MM.1S (cell line): Measurements from ENCODE around the gene ETV3L.

Experiments used
- DNase-seq: peaks from one replicate; pipeline ENCODE4 v3.0.0-alpha.2; 2015
- H2AFZ ChIP-seq: fragments of 300-600 bp; sonication (generic); 2 replicates; pipeline ENCODE4 v1.6.0; 2016; ENCODE audit warnings: antibody characterized with exemption, low read length
- H3F3A ChIP-seq: fragments of 300-600 bp; sonication (generic); 2 replicates; pipeline ENCODE4 v1.6.1; 2016; ENCODE audit warnings: mild to moderate bottlenecking, antibody characterized with exemption, low read length, moderate library complexity, mixed read lengths; ENCODE audit not compliant: insufficient read depth
- H3K27ac ChIP-seq: fragments of 300-600 bp; sonication (generic); 2 replicates; pipeline ENCODE4 v1.5.1; 2016; ENCODE audit warnings: mild to moderate bottlenecking, low read length
- H3K27me3 ChIP-seq: fragments of 300-600 bp; sonication (generic); replicated peaks from 2 replicates; pipeline ENCODE4 v1.6.0; 2016; ENCODE audit warnings: low read length; ENCODE audit not compliant: insufficient read depth
- H3K36me3 ChIP-seq: fragments of 300-600 bp; sonication (generic); replicated peaks from 2 replicates; pipeline ENCODE4 v1.6.1; 2016; ENCODE audit warnings: mild to moderate bottlenecking, low read length, mixed read lengths; ENCODE audit not compliant: insufficient read depth
- H3K4me1 ChIP-seq: fragments of 300-600 bp; sonication (generic); 2 replicates; pipeline ENCODE4 v1.6.1; 2016; ENCODE audit warnings: low read length, mixed read lengths
- H3K4me2 ChIP-seq: fragments of 300-600 bp; sonication (generic); 2 replicates; pipeline ENCODE4 v1.6.0; 2016; ENCODE audit warnings: low read depth, low read length
- H3K4me3 ChIP-seq: fragments of 300-600 bp; sonication (generic); 2 replicates; pipeline ENCODE4 v1.5.1; 2016; ENCODE audit warnings: low read length, mixed read lengths
- H3K79me2 ChIP-seq: fragments of 300-600 bp; sonication (generic); 2 replicates; pipeline ENCODE4 v1.6.1; 2016; ENCODE audit warnings: mixed run types, low read length, mixed read lengths
- H3K9ac ChIP-seq: fragments of 300-600 bp; sonication (generic); 2 replicates; pipeline ENCODE4 v1.6.1; 2016; ENCODE audit warnings: low read length, mixed read lengths
- H3K9me2 ChIP-seq: fragments of 300-600 bp; sonication (generic); replicated peaks from 2 replicates; pipeline ENCODE4 v1.6.1; 2016; ENCODE audit warnings: mild to moderate bottlenecking, low read length, mixed read lengths; ENCODE audit not compliant: insufficient read depth
- H3K9me3 ChIP-seq: fragments of 300-600 bp; sonication (generic); replicated peaks from 2 replicates; pipeline ENCODE4 v1.6.1; 2016; ENCODE audit warnings: mild to moderate bottlenecking, low read length, mixed read lengths; ENCODE audit not compliant: insufficient read depth
- H4K20me1 ChIP-seq: fragments of 300-600 bp; sonication (generic); 2 replicates; pipeline ENCODE4 v1.6.1; 2016; ENCODE audit warnings: mild to moderate bottlenecking, low read length, moderate library complexity, mixed read lengths; ENCODE audit not compliant: insufficient read depth
- EZH2 ChIP-seq: fragments of 300-600 bp; sonication (generic); optimal IDR thresholded peaks from 2 replicates; pipeline ENCODE3; 2017; ENCODE audit warnings: low read depth, mild to moderate bottlenecking, antibody characterized with exemption, low read length, mixed read lengths
- EZH2phosphoT487 ChIP-seq: fragments of 300-600 bp; sonication (generic); IDR thresholded peaks from 2 replicates; pipeline ENCODE4 v1.6.1; 2018; ENCODE audit warnings: antibody characterized with exemption, low read length
- TF ChIP-seq, protein P1 (sequence below): fragments of 300-600 bp; sonication (generic); IDR thresholded peaks from 2 replicates; pipeline ENCODE4 v1.5.1; 2016; ENCODE audit warnings: antibody characterized with exemption, low read length, mixed read lengths

Gene ETV3L

DNA sequence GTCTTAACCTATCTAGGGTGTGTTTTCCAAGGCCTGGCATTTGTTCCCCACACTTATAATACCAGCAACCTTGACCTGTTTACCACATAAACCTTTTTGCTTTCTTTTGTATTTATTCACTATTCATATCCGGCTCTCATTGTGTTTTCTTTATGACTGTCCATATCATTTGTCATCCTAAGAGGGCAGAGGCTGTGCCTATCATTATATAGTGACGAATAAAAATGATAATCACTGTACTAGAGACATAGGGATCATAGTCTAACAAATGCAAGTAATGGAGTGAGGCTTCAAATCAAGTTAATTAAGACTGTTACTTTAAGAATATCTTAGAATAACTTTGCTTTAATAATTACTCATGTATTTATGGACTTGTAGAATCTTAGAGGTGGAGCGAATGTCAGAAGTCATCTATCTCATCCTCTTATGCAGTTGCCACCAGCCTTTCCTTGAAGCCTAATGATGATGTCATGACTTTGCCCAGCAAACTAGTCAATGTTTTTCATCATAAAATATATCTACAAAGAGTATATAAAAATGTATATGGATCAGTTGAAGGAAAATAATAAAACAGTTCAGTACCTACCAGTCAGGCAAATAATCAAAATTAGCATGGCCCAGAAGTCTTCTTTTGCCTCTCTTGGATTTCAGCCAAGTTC is 43.3 kb upstream of the ETV3L start:
- Histone ChIP-seq H4K20me1 (no peaks in the 10 kb centered on the region), H3K27ac (no peak overlapping the region), H3K9me2 (no peaks in the 10 kb centered on the region), H3K79me2 (peaks cover 1% of the 10 kb centered on the region), H2AFZ (no peak overlapping the region), H3K27me3 (peaks cover 8% of the 10 kb centered on the region; the same call in 1 of the 2 replicates), H3K9ac (no peak overlapping the region), H3K36me3 (no peaks in the 10 kb centered on the region), H3K4me2 (no peak overlapping the region), H3F3A (peaks cover 14% of the 10 kb centered on the region), H3K4me3 (no peak overlapping the region), H3K4me1 (peaks cover 7% of the 10 kb centered on the region), H3K9me3 (no peaks in the 10 kb centered on the region)
- TF ChIP-seq EZH2phosphoT487 (no peak), EZH2 (no peak)
- TF ChIP-seq, protein P1, sequence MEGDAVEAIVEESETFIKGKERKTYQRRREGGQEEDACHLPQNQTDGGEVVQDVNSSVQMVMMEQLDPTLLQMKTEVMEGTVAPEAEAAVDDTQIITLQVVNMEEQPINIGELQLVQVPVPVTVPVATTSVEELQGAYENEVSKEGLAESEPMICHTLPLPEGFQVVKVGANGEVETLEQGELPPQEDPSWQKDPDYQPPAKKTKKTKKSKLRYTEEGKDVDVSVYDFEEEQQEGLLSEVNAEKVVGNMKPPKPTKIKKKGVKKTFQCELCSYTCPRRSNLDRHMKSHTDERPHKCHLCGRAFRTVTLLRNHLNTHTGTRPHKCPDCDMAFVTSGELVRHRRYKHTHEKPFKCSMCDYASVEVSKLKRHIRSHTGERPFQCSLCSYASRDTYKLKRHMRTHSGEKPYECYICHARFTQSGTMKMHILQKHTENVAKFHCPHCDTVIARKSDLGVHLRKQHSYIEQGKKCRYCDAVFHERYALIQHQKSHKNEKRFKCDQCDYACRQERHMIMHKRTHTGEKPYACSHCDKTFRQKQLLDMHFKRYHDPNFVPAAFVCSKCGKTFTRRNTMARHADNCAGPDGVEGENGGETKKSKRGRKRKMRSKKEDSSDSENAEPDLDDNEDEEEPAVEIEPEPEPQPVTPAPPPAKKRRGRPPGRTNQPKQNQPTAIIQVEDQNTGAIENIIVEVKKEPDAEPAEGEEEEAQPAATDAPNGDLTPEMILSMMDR: no peak
- DNase-seq: no peak

DNA sequence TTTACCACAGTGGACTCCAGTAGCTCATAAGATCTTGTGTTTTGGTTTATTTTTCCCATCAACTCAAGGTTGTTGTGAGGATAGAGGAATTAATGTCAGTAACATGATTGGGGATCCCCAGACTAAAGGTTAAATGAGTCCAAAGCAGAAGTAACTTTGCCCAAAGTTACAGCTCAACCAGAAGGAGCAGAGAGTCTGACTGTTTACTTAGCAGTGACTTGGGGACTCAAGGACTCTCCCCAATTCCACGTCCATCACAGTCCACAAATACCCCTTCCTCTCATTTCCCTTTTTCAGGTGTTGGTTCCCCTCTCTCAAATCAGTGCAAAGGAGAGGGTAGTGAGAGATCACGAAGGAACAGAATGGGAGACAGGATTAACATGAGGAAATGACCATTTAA is 42.6 kb upstream of the ETV3L start:
- no peak overlapping the region for H3K9ac ChIP-seq

DNA sequence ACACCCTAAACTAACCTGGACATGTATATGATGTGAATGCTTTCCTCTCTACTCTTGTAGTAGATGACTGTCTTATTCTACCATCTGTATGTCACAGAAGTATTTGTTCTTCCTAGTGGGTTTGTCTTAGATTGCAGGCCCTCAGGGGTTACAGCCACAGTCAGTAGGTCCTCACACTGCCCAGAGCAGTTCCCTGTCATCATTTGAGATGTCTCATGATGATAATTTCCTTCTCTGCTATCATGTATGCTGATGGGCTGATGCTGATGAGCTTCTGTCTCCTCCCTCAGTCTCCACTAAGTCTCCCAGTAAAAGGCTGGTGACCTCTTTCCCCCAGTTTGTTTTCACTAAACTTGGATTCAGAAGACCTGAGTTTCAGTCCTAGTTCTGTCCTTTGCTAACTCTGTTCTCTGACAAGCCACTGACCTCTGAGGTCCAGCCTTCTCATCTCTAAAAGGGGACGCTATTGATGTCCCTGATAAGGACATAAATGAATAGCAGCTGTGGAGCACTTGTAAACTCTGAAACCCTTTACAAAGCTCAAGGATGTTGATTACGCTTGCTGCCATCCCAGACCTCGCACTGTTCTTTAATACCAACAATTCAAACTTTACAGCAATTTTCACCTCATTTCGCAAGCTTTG is 41.7 kb upstream of the ETV3L start:
- peaks cover 29% of the 10 kb centered on the region for H3F3A ChIP-seq
- no peak overlapping the region for H3K4me3 ChIP-seq
- no peak for DNase-seq
- H3K27me3 ChIP-seq: peaks cover 8% of the 10 kb centered on the region; the same call in 1 of the 2 replicates
- TF ChIP-seq EZH2: no peak
- TF ChIP-seq EZH2phosphoT487: no peak
- TF ChIP-seq, protein P1: no peak
- no peaks in the 10 kb centered on the region for H4K20me1 ChIP-seq
- no peak overlapping the region for H3K27ac ChIP-seq
- H3K9me3 ChIP-seq: no peaks in the 10 kb centered on the region
- H3K79me2 ChIP-seq: peaks cover 17% of the 10 kb centered on the region
- no peak overlapping the region for H3K9ac ChIP-seq
- H3K36me3 ChIP-seq: no peaks in the 10 kb centered on the region
- H2AFZ ChIP-seq: no peak overlapping the region
- no peak overlapping the region for H3K4me2 ChIP-seq
- no peaks in the 10 kb centered on the region for H3K9me2 ChIP-seq
- H3K4me1 ChIP-seq: peaks cover 13% of the 10 kb centered on the region

More for the DNA sequence above, 42.6 kb upstream of the ETV3L start:
- H3K4me1 ChIP-seq: 0 out of 2 replicates have a peak, but pooled peaks cover 5% of the 10 kb centered on the region
- H3K79me2 ChIP-seq: peaks cover 8% of the 10 kb centered on the region
- no peak overlapping the region for H3K4me3 ChIP-seq
- no peak overlapping the region for H3K27ac ChIP-seq
- H4K20me1 ChIP-seq: no peaks in the 10 kb centered on the region
- TF ChIP-seq EZH2phosphoT487 (no peak), EZH2 (no peak)
- TF ChIP-seq, protein P1: no peak
- DNase-seq: no peak
- H3F3A ChIP-seq: peaks cover 21% of the 10 kb centered on the region
- peaks cover 8% of the 10 kb centered on the region; the same call in 1 of the 2 replicates for H3K27me3 ChIP-seq
- no peak overlapping the region for H3K4me2 ChIP-seq
- H3K9me3 ChIP-seq: no peaks in the 10 kb centered on the region
- no peaks in the 10 kb centered on the region for H3K9me2 ChIP-seq
- no peaks in the 10 kb centered on the region for H3K36me3 ChIP-seq
- no peak overlapping the region for H2AFZ ChIP-seq
